ENCODE results near the gene SPEF1.
A peak's percentile ranks its signal among the peaks of the same experiment; 100 is the strongest.

DNA sequence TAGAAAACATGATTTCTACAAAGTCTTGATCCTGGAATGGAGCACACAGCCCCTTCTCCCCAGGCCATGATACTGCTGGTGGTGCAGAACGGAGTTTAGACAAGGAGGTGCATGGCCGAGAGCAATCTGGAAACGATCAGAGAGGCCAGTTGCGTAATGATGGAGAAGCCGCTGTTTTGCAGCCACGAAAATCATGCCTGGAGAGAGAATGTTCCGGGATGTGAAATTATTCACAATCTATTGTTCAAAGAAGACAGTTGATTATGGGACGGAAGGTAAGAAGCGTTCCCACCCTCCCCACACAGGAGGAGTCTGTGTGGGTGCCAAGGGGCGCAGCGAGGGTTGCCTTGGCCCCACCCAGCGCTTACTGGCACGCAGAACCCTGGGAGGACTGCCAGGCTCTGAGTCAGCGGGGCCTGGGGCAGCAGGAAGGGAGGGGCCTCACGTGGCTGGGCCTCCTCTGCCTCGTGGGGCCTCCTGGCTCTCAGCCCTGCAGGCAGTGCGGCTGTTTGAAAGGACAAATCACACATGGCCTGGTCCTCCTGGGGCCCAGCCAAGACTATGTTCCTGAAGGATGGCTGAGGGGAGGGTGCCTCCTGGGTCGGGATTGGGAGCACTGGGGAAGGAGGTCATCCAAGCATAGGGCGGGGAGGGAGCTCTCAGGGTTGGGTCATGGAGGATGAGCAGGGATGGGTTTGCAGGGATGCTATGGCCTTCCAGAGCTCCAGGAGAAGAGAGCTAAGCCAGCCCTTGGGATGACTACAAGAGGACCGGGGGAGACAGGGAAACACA, 30.4 kb upstream of the SPEF1 start:
- TF ChIP-seq POLR2A (IDR thresholded peaks at IDR 0.05; ENCODE audit: insufficient read depth in 1 of 2, low read depth in 2 of 2, low read length in 2 of 2) (peak in 1 of 2 experiments; percentile 75; a peak in 2 of 4 replicates), SRSF9 (IDR thresholded peaks at IDR 0.05; ENCODE audit: borderline replicate concordance, insufficient read depth, low read depth, low read length, poor library complexity, severe bottlenecking) (no peak)
